Islet precursor cell (in vitro differentiated cells): Measurements from ENCODE around the gene PURA.

Experiments used
- DNase-seq: peaks from one replicate; pipeline ENCODE4 v3.0.0-alpha.2; 2018

Gene PURA

DNA sequence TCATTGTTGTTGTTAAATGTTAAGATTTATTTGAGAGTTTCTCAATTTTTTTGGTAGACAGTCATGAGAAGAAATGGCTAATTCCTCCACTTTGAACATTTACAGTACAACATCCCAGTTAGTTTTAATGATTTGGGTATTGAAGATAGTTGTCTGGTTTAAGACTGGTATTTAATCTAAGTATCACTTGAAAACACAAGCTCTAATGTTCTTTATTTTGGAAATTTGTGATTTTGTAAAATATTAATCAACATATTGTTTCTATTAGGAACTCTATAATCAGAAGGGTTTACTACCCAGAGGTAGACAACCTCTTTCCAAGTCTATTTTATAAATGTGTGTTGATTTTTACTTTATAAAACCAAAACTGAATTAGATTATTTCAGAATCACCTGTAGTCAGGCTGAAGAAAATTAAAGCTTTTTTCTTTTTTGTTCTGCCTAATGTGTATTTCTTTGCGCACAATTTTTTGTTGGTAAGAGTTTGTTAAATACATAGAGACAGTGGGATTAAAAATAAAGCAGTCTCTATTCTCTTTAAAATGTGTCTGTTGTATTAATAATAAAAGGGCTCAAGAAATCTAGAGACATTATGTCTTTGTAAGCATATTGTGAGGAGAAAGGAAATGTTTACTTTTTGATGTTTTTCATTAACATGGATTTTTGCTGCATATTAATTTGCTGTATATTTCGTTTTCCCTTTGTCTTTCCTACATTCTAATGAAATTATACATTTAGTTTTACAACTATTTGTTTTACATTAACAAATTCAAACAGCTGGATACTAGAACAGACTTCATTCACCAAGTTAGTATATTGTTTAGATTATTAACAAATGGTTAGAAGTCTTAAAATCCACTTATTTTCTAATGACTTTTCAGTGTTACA, 3.9 kb upstream of the PURA start:
- no peak for DNase-seq

DNA sequence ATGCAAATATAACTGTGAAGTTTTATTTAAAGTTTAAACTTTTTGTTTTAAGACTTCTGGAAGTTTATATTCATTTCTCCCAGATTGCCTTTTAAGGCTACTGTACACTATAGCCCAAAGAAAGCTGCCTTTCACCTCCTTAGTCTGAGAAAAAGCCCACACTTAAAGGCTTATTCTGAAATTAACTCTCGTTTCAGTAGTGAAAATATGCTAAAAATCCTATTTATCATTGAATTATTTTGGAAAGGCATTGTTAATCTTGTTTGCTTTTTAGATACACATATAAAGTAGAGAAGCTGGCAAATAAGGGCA, 3.3 kb upstream of the PURA start:
- DNase-seq = no peak

GRCh38 chr5:140111011-140111858, 2.7 kb upstream of the PURA start:
- peak; percentile 58 for DNase-seq

- DNase-seq = no peak
These were observed 1.9 kb upstream of the PURA start for GRCh38 chr5:140111859-140112551.

- peak; percentile 76 for DNase-seq
These were observed 1.2 kb upstream of the PURA start for GRCh38 chr5:140112685-140113179.

DNA sequence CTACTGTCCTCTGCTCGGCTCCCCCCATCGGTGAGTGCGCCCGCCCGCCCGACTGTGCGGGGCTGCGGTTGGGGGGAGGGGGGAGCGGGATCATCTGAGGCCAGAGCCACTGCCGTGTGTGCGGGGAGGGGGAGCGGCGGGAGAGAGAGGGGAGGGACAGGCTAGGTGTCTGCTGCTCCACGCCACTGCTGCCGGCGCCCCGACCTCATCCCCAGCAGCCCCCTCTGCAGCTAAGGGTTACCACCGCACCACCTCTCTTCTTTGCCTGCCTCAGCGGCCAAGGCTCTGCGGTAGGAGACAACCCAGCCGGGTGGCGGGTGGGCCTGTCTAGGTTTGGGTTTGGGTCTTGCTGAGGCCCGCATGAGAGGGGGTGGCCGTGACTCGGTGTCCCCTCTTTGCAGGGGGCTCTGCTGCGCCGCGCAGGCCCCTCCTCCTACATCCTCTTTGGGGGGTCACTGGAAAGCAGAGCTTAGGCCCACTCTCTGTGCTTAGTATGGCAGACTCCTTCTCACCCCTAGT, 670 bp upstream of the PURA start:
- peak; percentile 63 for DNase-seq

DNA sequence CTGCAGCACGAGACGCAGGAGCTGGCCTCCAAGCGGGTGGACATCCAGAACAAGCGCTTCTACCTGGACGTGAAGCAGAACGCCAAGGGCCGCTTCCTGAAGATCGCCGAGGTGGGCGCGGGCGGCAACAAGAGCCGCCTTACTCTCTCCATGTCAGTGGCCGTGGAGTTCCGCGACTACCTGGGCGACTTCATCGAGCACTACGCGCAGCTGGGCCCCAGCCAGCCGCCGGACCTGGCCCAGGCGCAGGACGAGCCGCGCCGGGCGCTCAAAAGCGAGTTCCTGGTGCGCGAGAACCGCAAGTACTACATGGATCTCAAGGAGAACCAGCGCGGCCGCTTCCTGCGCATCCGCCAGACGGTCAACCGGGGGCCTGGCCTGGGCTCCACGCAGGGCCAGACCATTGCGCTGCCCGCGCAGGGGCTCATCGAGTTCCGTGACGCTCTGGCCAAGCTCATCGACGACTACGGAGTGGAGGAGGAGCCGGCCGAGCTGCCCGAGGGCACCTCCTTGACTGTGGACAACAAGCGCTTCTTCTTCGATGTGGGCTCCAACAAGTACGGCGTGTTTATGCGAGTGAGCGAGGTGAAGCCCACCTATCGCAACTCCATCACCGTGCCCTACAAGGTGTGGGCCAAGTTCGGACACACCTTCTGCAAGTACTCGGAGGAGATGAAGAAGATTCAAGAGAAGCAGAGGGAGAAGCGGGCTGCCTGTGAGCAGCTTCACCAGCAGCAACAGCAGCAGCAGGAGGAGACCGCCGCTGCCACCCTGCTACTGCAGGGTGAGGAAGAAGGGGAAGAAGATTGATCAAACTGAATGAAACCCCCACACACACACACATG, 654 bp downstream of the PURA start:
- peak; percentile 86 for DNase-seq

- DNase-seq = no peak
These were observed 1.2 kb downstream of the PURA start for GRCh38 chr5:140115186-140115500.

DNA sequence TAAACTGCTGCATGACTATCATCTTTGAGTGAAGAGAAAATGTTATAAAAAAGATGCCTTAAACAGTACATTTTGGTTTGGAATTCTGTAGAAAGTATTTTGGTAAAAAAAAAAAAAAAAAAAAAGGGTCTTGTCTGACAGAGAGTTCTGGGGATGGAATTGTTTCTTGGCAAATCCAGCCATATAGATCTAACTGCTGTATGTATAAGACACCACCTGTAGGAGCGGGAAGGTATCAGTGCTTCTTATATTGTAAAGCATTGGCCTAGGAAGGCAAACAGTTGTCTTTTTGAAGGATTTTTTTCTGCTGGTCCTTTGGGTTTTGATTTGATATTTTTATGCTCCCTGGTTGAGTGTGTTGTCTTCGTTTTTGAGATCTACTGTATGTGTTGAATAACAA, 2.8 kb downstream of the PURA start:
- no peak for DNase-seq

DNA sequence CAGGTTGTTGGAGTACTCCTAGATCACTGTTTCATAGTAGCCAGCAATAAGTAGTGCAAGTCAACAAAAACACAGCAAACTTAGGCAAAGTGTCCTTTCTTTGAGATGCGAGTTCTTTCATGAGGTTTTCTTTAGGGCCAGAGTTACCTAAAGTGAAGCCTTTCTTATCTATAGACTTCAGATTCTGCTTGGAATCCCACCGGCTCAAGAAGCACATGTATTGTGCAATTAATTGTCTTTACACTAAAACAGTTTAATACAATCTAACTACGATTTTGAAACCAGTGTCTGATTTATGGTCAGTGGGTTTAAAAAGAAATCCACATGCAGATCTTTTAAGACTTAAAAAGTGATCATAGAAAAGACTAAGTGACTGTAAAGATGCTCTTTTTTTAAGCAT, 3.6 kb downstream of the PURA start:
- no peak for DNase-seq

- DNase-seq = no peak
These were observed 4.5 kb downstream of the PURA start for GRCh38 chr5:140118302-140118936.

DNA sequence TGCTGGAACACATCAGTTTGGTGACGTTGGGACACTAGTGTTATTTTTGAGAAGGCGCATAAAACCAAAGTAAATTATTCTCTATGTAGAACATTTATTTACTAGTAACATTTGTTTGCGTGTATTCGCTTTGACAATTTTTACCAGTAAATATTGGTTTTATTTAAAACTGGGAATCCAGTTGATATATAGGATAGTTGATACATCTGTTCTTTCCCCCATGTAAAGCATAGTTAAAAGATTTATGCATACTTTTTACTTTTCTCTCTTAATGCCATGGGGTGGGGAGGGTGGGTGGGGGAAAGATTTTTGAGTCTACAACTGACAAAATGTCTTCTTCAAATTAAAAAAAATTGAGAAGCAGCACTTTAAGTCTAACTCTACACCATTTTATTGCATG, 11.7 kb downstream of the PURA start, which contains the start of gene IGIP:
TSS of gene IGIP (plus strand) at position 301 of the 400 bp plus-strand sequence. CDS start 2,540 bp downstream, outside the sequence.
- no peak for DNase-seq

GRCh38 chr5:140126315-140127012, 12.6 kb downstream of the PURA start:
- no peak for DNase-seq

DNA sequence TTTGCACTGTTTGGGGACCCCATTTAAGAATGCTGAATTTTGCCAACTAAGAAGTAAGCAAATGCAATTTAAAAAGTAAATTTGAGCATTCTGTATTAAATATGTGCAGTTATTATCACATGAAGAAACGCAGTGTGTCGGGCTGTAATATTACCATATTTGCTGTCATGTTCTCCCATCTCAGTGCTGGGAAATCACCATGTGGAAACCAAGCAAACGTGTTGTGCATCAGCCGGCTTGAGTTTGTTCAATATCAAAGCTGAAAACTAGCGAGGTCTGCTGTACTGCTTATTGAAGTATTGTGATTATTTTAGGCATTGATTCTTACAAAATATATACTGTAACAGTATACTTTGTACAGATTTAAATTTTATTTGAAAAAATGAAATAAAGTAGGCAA, 14.5 kb downstream of the PURA start:
- no peak for DNase-seq

- DNase-seq = no peak
These were observed 17.2 kb downstream of the PURA start for GRCh38 chr5:140130949-140131733.

- DNase-seq = no peak
These were observed 18.1 kb downstream of the PURA start for GRCh38 chr5:140131967-140132409.

- DNase-seq = no peak
These were observed 19.7 kb downstream of the PURA start for GRCh38 chr5:140133514-140134167.

GRCh38 chr5:140134277-140134935, 20.5 kb downstream of the PURA start:
- DNase-seq = no peak

- DNase-seq = no peak
These were observed 21.2 kb downstream of the PURA start for GRCh38 chr5:140135127-140135526.
